ENCODE data around the gene SMARCC1.
"Not testable (repeated sequence)": the region's sequence is repeated elsewhere in the genome, so short reads cannot be mapped to it uniquely, and the experiment has no call there.

SMARCC1 gene

DNA sequence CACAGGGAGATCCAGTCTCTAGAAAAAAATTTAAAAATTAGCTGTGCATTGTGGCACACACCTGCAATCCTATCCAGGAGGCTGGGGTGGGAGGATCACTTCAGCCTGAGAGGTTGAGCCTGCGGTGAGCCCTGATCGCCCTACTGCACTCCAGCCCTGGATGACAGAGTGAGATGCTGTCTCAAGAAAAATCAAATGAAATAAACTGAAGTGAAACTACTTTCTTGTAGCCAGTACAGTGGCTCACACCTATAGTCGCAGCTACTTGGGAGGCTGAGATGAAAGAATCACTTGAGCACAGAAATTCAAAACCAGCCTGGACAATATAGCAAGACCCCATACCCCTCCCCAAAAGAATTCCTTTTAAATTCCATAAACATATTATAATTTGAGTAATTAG is 35.4 kb downstream of the SMARCC1 start:
- DNase-seq (ENCODE audit: low read depth) = no peak
- TF ChIP-seq, protein P1, sequence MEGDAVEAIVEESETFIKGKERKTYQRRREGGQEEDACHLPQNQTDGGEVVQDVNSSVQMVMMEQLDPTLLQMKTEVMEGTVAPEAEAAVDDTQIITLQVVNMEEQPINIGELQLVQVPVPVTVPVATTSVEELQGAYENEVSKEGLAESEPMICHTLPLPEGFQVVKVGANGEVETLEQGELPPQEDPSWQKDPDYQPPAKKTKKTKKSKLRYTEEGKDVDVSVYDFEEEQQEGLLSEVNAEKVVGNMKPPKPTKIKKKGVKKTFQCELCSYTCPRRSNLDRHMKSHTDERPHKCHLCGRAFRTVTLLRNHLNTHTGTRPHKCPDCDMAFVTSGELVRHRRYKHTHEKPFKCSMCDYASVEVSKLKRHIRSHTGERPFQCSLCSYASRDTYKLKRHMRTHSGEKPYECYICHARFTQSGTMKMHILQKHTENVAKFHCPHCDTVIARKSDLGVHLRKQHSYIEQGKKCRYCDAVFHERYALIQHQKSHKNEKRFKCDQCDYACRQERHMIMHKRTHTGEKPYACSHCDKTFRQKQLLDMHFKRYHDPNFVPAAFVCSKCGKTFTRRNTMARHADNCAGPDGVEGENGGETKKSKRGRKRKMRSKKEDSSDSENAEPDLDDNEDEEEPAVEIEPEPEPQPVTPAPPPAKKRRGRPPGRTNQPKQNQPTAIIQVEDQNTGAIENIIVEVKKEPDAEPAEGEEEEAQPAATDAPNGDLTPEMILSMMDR (IDR thresholded peaks at IDR 0.05; ENCODE audit: low read length, missing control alignments) = no peak
- no peak overlapping the region for H3K4me3 ChIP-seq (replicated peaks; ENCODE audit: low read depth, low read length)

DNA sequence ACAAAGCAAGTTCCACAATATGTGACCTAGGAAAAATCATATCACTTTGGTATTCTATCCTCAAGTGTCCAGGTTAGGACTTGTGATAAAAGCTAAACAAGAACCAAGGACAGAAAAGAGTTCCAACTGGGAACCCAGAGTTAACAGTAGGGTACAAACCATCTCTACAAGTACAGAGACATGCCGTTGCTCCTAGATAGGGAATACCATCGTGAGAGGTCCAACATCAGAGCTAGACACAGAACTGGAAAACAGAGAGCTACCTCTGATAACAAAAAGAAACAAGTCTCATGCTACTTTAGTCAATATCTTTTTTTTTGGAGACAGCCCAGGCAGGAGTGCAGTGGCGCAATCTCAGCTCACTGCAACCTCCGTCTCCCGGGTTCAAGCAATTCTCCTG is 37.8 kb downstream of the SMARCC1 start:
- no peak for DNase-seq (ENCODE audit: low read depth)
- TF ChIP-seq, protein P1 (IDR thresholded peaks at IDR 0.05; ENCODE audit: low read length, missing control alignments) = no peak
- no peak overlapping the region for H3K4me3 ChIP-seq (replicated peaks; ENCODE audit: low read depth, low read length)

DNA sequence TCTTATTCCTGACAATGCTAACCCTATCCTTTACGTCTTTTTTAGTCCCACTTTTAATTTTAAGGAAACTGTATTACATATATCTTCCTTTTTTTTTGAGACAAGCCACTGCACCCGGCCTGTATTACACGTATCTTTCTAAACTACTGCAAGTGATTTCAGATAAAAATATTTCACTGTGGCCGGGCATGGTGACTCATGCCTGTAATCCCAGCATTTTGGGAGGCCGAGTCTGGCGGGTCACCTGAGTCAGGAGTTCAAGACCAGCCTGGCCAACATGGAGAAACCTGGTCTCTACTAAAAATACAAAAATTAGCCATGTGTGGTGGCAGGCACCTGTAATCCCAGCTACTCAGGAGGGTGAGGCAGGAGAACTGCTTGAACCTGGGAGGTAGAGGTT is 38.3 kb downstream of the SMARCC1 start:
- H3K4me3 ChIP-seq (replicated peaks; ENCODE audit: low read depth, low read length) = not testable (repeated sequence)
- DNase-seq (ENCODE audit: low read depth) = peak; percentile 13

DNA sequence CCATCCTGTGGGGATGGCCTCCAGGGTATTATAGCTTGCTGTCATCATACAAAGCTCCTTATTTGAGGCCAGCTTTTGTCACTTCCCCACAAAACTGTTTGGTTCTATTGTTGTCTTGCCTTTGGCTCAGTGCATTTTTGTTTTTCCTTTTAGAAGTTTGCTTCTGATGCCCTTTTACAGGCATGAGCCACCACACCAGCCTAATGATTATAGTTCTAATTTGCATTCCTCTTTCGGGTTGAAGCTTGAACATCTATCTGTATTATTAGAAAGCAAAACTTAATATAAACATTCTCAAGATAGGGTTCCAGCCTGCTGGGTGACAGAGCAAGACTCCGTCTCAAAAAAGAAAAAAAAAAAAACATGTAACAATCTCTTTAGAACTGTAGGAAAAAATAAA is 39.8 kb downstream of the SMARCC1 start:
- DNase-seq (ENCODE audit: low read depth) = no peak
- TF ChIP-seq, protein P1 (IDR thresholded peaks at IDR 0.05; ENCODE audit: low read length, missing control alignments) = no peak
- H3K4me3 ChIP-seq (replicated peaks; ENCODE audit: low read depth, low read length) = no peak overlapping the region

DNA sequence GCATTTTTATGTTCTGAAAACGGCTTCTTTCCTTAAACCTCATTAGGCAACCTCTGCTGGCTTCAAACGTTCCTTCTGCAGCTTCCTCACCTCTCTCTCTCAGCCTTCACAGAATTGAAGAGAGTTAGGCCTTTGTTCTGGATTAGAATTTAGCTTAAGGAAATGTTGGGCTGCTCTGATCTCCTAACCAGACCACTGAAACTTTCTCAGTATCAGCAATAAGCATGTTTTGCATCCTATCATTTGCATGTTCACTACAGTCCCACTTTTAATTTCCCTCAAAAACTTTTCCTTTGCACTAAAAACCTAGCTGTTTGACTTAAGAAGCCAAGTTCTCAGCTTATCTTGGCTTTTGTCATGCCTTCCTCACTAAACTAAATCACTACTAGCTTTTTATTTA is 49.5 kb downstream of the SMARCC1 start:
- DNase-seq (ENCODE audit: low read depth) = no peak
- no peak overlapping the region for H3K4me3 ChIP-seq (replicated peaks; ENCODE audit: low read depth, low read length)
- TF ChIP-seq, protein P1 (IDR thresholded peaks at IDR 0.05; ENCODE audit: low read length, missing control alignments) = no peak

DNA sequence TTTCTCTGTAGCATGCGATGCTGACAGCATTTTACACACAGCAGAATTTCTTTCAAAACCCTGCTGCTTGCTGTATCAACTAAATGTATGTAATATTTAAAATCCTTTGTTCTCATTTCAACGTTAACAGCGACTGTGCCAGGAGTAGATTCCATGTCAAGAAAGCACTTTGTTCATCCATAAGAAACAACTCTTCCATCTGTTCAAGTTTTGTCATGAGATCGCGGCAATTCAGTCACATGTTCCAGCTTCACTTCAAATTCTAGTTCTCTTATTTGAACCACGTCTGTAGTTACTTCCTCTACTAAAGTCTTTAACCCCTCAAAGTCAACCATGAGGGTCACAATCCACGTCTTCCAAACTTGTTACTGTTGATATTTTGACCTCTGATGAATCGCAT is 50.6 kb downstream of the SMARCC1 start:
- TF ChIP-seq, protein P1 (IDR thresholded peaks at IDR 0.05; ENCODE audit: low read length, missing control alignments) = no peak
- no peak overlapping the region for H3K4me3 ChIP-seq (replicated peaks; ENCODE audit: low read depth, low read length)
- no peak for DNase-seq (ENCODE audit: low read depth)

DNA sequence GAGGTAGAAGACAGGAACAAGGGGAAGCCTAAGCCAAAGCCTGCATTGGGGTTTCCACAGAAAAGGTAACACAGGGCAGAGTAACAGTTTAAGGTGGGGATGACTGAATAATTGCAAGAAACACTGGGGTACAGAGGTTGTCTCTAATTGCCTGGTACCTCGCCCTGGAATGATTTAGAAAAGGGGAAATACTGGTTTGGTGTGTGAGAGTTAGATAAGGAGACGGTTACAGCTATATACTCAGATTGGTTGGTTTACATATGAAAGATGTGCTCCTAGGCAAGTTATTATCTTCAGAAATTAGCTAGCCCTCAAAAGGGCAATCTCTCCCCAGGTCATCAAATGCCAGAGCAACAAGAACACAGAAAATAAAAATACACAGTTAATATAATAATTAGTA is 58.8 kb downstream of the SMARCC1 start:
- TF ChIP-seq, protein P1 (IDR thresholded peaks at IDR 0.05; ENCODE audit: low read length, missing control alignments) = no peak
- no peak overlapping the region for H3K4me3 ChIP-seq (replicated peaks; ENCODE audit: low read depth, low read length)
- DNase-seq (ENCODE audit: low read depth) = no peak

DNA sequence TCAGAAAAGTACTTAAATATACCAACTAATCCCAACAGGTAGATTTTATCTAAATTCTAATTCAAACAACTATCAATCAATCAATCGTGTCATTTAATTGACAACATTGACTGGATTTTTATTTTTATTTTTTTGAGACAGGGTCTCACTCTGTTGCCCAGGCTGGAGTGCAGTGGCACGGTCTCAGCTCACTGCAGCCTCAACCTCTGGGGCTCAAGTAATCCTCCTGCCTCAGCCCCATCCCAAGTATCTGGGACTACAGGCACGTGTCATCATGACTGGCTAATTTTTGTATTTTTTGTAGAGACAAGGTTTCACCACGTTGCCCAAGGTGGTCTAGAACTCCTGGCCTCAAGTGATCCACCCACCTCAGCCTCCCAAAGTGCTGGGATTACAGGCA is 64.2 kb downstream of the SMARCC1 start:
- DNase-seq (ENCODE audit: low read depth); H3K4me3 ChIP-seq (replicated peaks; ENCODE audit: low read depth, low read length): not testable (repeated sequence)

All from fibroblast of pulmonary artery (primary cell).